NCI-H82 treated with DMSO at 0.1 percent for 48 hours (cell line): ENCODE measurements around the gene SFT2D3.
"Not testable (repeated sequence)": the region's sequence is repeated elsewhere in the genome, so short reads cannot be mapped to it uniquely, and the experiment has no call there.

Experiments
- DNase-seq: peaks from one replicate; lab custom pipeline; 2025; ENCODE audit not compliant: unreplicated experiment; lab: John Stamatoyannopoulos, UW

The SFT2D3 gene

GRCh38 chr2:127737892-127738291 lies 36.6 kb downstream of the SFT2D3 start:
- DNase-seq: no peak

- DNase-seq: no peak
Measured at GRCh38 chr2:127739800-127740199, 38.5 kb downstream of the SFT2D3 start.

- no peak for DNase-seq
Measured at GRCh38 chr2:127740665-127741288, 39.5 kb downstream of the SFT2D3 start.

GRCh38 chr2:127743477-127744026 lies 42.3 kb downstream of the SFT2D3 start:
- no peak for DNase-seq

GRCh38 chr2:127747621-127748020 lies 46.3 kb downstream of the SFT2D3 start:
- DNase-seq: no peak

- DNase-seq: not testable (repeated sequence)
Measured at GRCh38 chr2:127749537-127749936, 48.2 kb downstream of the SFT2D3 start.

GRCh38 chr2:127753374-127753773 lies 52.1 kb downstream of the SFT2D3 start:
- no peak for DNase-seq

GRCh38 chr2:127754186-127754585 lies 52.9 kb downstream of the SFT2D3 start:
- no peak for DNase-seq
